ENCODE measurements around the gene RSKR. TPM values are rescaled to one million over a fixed set of nuclear protein-coding genes. Genes with fewer than 3 reads are reported as not detected.

Gene RSKR
- total and polyA plus RNA-seq, 2 experiments from 2014 or later: 7.5 to 38.8 TPM

- TF ChIP-seq JUNB (IDR thresholded peaks at IDR 0.05; ENCODE audit: unreplicated experiment): no peak
- TF ChIP-seq CREB1 (CRISPR knock-in tag; IDR thresholded peaks at IDR 0.05; ENCODE audit: low read depth): no peak
- TF ChIP-seq, protein P1, sequence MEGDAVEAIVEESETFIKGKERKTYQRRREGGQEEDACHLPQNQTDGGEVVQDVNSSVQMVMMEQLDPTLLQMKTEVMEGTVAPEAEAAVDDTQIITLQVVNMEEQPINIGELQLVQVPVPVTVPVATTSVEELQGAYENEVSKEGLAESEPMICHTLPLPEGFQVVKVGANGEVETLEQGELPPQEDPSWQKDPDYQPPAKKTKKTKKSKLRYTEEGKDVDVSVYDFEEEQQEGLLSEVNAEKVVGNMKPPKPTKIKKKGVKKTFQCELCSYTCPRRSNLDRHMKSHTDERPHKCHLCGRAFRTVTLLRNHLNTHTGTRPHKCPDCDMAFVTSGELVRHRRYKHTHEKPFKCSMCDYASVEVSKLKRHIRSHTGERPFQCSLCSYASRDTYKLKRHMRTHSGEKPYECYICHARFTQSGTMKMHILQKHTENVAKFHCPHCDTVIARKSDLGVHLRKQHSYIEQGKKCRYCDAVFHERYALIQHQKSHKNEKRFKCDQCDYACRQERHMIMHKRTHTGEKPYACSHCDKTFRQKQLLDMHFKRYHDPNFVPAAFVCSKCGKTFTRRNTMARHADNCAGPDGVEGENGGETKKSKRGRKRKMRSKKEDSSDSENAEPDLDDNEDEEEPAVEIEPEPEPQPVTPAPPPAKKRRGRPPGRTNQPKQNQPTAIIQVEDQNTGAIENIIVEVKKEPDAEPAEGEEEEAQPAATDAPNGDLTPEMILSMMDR (conservative IDR thresholded peaks at IDR 0.05; ENCODE audit: low read depth in 2 of 2): no peak
- TF ChIP-seq STAT1 (IDR thresholded peaks at IDR 0.05; ENCODE audit: unreplicated experiment): no peak
- no peak for TF ChIP-seq ZNF331 (CRISPR knock-in tag; IDR thresholded peaks at IDR 0.05; ENCODE audit: low read depth)
- TF ChIP-seq NANOG (IDR thresholded peaks at IDR 0.05; ENCODE audit: borderline replicate concordance): no peak
- TF ChIP-seq ZNF114 (CRISPR knock-in tag; IDR thresholded peaks at IDR 0.05): no peak
- TF ChIP-seq EZH2 (IDR thresholded peaks at IDR 0.05; ENCODE audit: low read depth, unreplicated experiment): no peak
Measured at GRCh38 chr17:28612531-28612930, 1.5 kb downstream of the RSKR start (continued).

DNA sequence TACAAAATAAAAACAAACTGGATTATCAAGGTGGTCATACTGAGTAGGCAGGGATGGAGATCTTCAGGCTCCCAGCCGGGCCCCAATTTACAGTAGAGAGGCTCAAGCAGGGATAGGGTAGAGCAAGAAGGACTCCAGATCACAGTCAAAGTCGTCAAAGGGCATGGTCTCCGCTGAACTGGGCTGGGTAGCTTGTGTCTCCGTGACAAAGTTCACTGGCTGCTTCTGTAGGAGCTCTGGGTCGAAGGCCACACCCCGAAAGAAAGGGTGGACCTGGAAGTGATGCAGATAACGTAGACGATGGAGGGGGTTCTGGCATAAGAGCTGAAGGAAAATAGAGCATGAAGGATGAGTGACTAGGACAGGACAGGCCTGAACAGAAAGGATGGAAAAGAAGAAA, 3.6 kb downstream of the RSKR start:
- Mint-ChIP-seq H3K27me3 (ENCODE audit: insufficient read depth, low read depth, poor library complexity) (peaks cover 4% of the 10 kb centered on the region), H3K4me3 (no peak overlapping the region), H3K27ac (no peak overlapping the region), H3K4me1 (no peaks in the 10 kb centered on the region), H3K9me3 (no peaks in the 10 kb centered on the region), H3K36me3 (ENCODE audit: low read depth) (peaks cover 66% of the 10 kb centered on the region)
- Histone ChIP-seq H3K79me2 (replicated peaks; ENCODE audit: insufficient read depth) (no peaks in the 10 kb centered on the region), H3K9me2 (ENCODE audit: insufficient read depth) (no peaks in the 10 kb centered on the region), H3K4me1 (ENCODE audit: insufficient read depth) (no peaks in the 10 kb centered on the region), H3K27me3 (ENCODE audit: insufficient read depth) (no peaks in the 10 kb centered on the region), H3K4me2 (no peak overlapping the region), H4K20me1 (replicated peaks; ENCODE audit: insufficient read depth) (peaks cover 30% of the 10 kb centered on the region), H3K27ac (ENCODE audit: low read depth) (no peak overlapping the region), H3K4me3 (no peak overlapping the region), H3K36me3 (ENCODE audit: insufficient read depth) (peaks cover 19% of the 10 kb centered on the region), H2AFZ (no peak overlapping the region), H3F3A (replicated peaks; ENCODE audit: low read depth) (0 out of 2 replicates have a peak, but pooled peaks cover 2% of the 10 kb centered on the region)
- DNase-seq (ENCODE audit: low spot score): no peak
- ATAC-seq: no peak
- TF ChIP-seq ZNF331 (CRISPR knock-in tag; IDR thresholded peaks at IDR 0.05; ENCODE audit: low read depth) (no peak), NANOG (IDR thresholded peaks at IDR 0.05; ENCODE audit: borderline replicate concordance) (no peak), EZH2phosphoT487 (IDR thresholded peaks at IDR 0.05; ENCODE audit: unreplicated experiment) (no peak), JUNB (IDR thresholded peaks at IDR 0.05; ENCODE audit: unreplicated experiment) (no peak), ZNF114 (CRISPR knock-in tag; IDR thresholded peaks at IDR 0.05) (no peak), ZNF462 (CRISPR knock-in tag; IDR thresholded peaks at IDR 0.05) (no peak), REST (IDR thresholded peaks at IDR 0.05; ENCODE audit: unreplicated experiment) (no peak), POLR2AphosphoS5 (IDR thresholded peaks at IDR 0.05; ENCODE audit: low read depth) (no peak), EZH2 (IDR thresholded peaks at IDR 0.05; ENCODE audit: low read depth, unreplicated experiment) (no peak), STAT1 (IDR thresholded peaks at IDR 0.05; ENCODE audit: unreplicated experiment) (no peak)
- TF ChIP-seq, protein P2, sequence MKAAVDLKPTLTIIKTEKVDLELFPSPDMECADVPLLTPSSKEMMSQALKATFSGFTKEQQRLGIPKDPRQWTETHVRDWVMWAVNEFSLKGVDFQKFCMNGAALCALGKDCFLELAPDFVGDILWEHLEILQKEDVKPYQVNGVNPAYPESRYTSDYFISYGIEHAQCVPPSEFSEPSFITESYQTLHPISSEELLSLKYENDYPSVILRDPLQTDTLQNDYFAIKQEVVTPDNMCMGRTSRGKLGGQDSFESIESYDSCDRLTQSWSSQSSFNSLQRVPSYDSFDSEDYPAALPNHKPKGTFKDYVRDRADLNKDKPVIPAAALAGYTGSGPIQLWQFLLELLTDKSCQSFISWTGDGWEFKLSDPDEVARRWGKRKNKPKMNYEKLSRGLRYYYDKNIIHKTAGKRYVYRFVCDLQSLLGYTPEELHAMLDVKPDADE (IDR thresholded peaks at IDR 0.05): no peak
